EH (cell line): Measurements from ENCODE around the gene CD40.

Experiments
- DNase-seq: peaks from one replicate; pipeline ENCODE4 v3.0.0-alpha.2; 2015; ENCODE audit warnings: low read depth

The CD40 gene

GRCh38 chr20:46148313-46149208, 30.4 kb downstream of the CD40 start:
- DNase-seq = no peak

GRCh38 chr20:46150943-46151342, 32.8 kb downstream of the CD40 start:
- DNase-seq = no peak

DNA sequence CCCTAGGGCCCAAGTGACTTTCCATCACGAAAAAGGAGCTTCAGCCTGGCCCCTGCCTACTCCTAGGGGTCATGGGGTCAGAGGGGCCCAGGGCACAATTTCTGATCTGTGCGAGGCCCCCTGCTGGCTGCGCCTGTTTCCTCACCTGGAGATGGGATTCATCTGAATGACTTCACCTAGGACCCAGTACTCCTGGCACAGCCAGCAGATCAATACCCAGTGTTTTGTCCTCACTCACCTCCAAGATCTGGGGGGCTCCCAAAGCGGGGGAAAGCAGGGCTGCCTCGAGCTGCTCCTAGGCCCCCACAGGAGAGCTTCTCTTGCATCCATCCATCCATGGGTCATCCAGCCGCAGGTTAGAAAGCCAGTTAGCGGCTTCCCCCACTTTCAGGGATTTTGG, 33.8 kb downstream of the CD40 start:
- no peak for DNase-seq

- no peak for DNase-seq
Measured at GRCh38 chr20:46152824-46153586, 34.9 kb downstream of the CD40 start.

- no peak for DNase-seq
Measured at GRCh38 chr20:46154305-46154704, 36.2 kb downstream of the CD40 start.

GRCh38 chr20:46154796-46155195, 36.7 kb downstream of the CD40 start:
- no peak for DNase-seq

DNA sequence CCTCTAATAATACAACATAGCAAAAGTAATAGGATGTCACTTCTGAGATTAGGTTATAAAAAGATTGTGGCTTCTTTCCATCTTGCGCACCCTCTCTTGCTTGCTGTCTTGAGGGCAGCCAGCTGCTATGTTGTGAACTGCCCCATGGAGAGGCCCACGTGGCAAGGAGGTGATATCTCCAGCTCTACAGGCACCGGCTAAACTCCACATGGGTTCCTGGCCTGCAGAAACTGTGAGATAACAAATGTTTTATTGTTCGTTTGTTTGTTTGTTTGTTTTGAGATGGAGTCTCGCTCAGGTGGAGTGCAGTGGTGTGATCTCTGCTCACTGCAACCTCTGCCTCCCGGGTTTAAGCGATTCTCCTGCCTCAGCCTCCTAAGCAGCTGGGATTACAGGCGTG, 38.0 kb downstream of the CD40 start:
- no peak for DNase-seq

DNA sequence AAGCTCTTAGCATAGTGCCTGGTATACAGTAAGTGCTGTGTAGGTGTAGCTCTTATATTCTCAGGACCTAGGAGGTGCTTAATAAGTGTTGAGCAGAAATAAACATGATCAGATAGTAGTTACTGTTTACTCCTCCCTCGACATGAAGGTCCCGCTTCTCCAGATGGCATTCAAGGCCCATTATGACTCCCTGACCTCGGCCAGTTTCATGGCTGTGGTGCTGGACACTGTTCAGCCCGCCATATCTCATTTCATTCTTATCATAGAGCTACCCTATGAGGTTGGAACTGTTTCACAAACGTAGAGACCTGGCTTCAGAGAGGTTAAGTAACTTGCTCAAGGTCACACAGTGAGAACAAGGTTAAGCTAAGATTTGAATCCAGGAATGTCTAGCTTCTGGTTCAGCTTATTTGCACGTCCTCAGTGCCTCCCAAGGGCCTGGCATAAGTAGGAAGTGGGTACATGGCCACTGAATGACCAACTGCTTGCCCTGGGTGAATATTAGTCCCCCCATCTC, 39.0 kb downstream of the CD40 start:
- no peak for DNase-seq

DNA sequence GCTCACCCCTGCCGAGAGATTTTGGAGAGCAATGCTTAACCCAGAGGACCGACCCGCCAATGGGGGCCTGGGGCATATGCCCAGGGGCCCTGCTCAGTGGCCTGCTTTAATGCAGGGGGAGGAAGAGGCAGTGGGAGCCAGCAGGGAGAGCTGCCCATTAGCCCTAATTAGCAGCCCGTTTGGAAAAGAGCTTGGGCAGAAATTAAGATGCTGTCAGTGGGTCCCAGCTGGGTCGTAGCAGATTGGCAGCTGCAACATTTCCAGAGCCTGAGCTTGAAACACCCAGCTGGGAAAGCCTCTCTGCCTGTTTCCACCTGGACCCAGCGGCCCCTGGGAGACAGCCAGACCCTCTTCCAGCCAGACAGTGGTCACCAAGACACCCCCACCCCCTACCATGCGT, 39.5 kb downstream of the CD40 start:
- no peak for DNase-seq

DNA sequence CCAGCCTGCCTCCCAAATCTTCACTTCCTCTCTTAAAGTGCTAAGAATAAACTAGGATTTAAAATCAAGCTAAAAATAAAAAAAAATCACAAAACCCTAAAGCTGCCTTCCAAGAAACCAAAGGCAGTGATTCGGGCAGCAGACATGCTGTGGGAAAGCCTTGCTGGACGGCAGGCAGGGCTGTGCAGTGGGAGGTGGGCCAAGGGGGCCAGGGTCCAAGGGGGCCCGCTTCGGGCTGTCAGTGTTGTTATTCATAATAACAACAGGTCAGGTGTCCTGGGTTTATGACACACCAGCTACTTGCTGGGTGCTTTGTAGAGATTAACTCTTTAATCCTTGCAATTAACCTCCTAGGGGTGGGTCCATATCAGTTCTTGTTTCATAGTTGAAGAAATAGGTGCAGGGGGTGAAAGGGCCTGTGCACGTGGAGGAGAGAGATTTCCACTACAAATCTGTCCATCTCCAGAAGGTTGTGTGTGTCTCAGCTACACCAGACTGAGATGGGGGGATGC, 40.4 kb downstream of the CD40 start:
- no peak for DNase-seq

DNA sequence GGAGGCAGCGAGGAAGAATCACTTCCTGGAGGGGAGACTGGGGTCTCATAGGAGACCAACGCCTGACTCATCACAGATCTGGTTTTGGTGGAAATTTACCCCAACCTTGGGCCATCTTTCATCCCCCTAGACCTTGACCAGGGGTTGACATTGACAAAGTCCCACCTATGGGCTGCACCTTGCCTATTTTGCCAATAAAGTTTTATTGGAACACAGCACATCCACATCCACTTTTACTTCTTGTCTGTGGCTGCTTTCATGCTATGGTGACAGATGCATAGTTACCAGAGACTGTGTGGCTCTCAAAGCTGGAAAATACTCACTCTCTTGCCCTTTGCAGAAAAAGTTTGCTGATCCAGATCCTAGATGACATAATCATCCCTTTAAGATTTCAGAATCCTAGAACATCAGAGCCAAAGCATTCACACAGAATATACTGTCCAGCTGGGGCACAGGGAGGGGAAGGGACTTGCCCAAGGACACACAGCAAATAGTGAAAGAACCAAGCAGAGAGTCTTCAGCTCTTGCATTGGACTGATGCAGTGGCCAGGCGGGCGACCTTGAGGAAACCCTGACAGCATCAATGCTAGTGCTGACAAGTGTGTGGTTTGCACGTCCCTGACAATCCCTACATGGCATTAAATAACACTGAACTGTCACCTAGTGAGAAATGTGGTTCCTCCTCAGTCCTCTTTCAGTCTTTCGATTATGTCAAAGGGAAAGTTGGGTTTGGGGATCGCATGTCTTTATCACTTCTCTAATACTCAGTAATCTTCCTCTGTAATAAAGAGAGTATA, 41.2 kb downstream of the CD40 start:
- no peak for DNase-seq

- DNase-seq = no peak
Measured at GRCh38 chr20:46160661-46161060, 42.5 kb downstream of the CD40 start.

DNA sequence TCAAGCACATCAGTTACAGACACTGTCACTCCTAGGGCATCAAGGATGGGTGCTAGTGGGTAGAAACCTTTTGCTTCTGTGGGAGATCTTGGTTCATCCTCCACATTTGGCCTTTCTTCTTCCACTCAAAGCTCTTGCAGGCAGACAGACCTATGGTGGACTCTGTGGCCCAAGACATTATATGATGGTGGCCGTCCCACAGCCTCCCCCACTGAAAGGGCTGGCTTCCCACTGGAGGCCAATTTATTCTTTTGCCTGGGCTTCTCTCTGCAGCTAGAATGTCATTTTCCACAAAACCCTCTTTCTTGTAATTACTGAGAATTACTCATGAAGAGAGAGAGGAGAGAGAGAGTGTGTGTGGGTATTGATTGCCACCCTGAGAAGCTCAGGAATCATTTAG, 43.8 kb downstream of the CD40 start:
- DNase-seq = no peak

DNA sequence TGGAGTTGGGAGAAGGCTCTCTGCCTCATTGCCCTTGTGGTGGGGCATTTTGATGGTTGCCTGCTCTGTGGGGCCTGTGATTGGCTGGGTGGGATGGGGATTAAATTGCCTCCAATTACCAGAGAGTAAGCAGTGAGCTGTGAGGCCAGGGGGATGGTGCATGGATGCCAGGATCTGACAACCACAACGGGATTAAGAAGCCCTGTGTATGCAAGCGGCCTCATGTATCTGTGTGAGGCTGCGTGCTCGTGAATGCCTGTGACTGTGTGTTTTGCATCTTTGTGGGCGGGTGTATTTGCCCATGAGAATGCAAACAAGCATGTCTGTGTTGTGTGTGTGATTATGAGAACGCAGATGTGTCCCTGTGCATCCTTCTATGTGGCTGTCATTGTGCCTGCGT, 46.1 kb downstream of the CD40 start:
- no peak for DNase-seq

DNA sequence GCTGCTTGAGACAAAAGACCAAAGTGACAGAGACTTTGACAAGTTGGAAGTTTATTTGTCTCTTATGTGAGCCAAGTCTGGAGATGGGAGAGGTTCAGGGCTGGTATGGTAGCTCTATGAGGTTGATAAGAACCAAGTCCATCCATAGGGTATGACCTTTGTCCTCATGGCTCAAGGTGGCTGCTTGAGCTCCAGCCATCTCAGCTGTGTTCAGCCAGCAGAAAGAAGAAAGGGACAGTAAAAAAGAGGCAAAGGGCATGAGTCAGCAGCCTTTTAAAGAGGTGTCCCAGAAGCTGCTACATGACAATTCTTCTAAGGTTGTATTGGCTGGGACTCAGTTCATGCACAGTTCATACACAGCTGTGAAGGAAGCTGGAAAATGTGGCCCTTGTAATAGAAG, 49.0 kb downstream of the CD40 start:
- no peak for DNase-seq

DNA sequence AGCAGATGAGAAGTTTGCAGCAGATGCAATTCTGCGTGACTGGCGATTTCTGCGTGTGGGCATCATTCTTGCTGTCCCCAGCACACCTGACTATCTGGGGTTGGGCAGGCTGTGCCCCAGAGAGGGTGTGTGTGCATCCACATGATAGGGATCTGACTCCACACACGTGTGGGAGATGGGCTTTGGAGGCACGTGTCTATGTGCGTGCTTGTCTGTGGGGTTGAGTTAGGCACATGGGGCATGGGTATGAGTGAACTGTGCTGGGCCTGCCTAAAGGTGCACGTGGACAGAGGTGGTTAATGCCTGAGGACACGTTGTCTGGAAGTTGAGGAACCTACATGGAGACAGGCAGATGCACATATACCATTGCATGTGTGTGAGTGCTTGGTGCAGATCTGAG, 50.3 kb downstream of the CD40 start:
- no peak for DNase-seq

DNA sequence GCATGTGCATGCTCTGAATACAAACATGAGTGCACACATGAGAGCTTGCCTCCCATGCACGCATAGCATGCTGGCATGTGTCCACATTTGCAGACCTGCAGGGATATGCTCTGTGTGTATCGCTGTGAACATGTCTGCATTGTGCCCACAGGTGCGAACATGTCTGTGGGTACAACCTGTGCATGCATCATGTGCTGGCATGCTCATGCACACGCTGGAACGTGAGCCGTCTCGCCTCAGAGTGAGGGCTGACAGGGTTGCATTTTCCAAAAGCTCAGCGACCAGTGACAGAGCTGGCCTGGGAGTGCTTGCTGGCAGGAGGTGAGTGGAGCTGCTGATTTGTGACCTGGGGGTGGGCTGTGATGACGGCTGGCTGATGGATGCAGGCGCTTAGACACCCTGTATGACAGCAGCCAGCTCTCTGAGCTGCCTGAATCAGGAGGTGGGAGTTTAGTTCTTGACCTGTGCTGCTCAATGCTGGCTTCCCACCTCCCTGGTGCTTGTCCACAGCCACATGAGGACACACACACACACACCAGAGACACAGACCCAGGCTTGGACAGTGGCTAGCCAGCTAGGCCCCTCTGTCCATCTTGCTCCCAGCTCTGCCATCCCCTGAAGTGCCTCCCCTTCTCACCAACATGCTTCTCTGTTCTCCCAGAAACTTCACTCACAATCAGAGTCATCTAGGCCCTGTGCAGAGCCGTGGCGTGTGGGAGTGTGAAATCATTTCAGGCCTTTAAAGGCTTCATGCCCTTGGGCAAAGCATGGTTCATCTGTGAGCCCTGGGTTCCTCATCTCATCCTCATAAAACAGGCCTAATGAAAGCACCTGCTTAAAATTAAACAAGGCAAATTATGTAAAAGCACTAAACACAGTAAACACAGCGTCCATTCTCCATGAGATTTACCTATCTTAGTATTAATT, 51.4 kb downstream of the CD40 start:
- DNase-seq = no peak

GRCh38 chr20:46171476-46171875, 53.4 kb downstream of the CD40 start:
- DNase-seq = no peak

GRCh38 chr20:46171909-46172308, 53.8 kb downstream of the CD40 start:
- no peak for DNase-seq

GRCh38 chr20:46172455-46172854, 54.3 kb downstream of the CD40 start:
- DNase-seq = no peak

DNA sequence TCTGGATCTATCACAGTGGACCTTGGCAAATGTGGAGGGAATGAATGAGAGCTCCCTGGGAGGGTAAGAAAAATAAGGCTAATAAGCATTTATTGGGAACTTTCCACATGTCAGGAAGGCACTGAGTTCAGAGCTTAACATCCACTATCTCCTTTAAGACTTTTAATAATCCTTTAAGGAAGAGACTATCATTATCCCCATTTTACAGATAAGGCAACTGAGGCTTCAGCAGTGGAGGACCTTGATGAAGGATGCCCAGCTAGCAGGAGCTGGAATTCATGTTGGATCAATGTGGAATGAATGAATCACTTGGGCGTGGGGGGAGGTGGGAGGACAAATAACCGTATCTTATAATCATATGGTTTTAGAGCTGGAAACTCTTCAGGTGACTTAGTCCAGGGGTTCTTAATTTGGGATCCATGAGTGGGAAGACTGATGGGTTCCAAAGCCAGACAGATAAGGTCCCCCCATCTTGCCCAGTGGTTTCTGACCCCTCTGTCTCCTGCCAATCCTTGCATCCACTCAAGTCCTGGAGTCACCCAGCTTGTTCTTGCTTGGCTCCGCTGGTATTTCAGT, 54.9 kb downstream of the CD40 start:
- DNase-seq = no peak
